ENCODE measurements around the gene USP17L10.
"Not testable (repeated sequence)": the region's sequence is repeated elsewhere in the genome, so short reads cannot be mapped to it uniquely, and the experiment has no call there.

Gene USP17L10

GRCh38 chr4:9210357-9210756, at the start of gene USP17L10:
Gene USP17L10, plus strand, starts transcription at chr4:9210657. Its CDS starts 0 bp downstream, at chr4:9210657.
- not testable (repeated sequence) for H3K36me3 ChIP-seq (ENCODE audit: control insufficient read depth in 1 of 2, insufficient read depth in 2 of 2, low read length in 2 of 2); H3K9me3 ChIP-seq (ENCODE audit: control insufficient read depth in 1 of 2, low read length in 2 of 2); H3K27me3 ChIP-seq (ENCODE audit: low read depth, low read length); H3K27ac ChIP-seq (ENCODE audit: low read length); H3K4me3 ChIP-seq (ENCODE audit: low read depth in 1 of 2, low read length in 2 of 2); H3K4me1 ChIP-seq (ENCODE audit: control insufficient read depth in 1 of 2, insufficient read depth in 2 of 2, low read length in 2 of 2)

GRCh38 chr4:9165990-9166389, 44.5 kb upstream of the USP17L10 start:
- not testable (repeated sequence) for H3K27me3 ChIP-seq (ENCODE audit: low read depth, low read length); H3K4me3 ChIP-seq (ENCODE audit: low read depth in 1 of 2, low read length in 2 of 2); H3K36me3 ChIP-seq (ENCODE audit: control insufficient read depth in 1 of 2, insufficient read depth in 2 of 2, low read length in 2 of 2); H3K9me3 ChIP-seq (ENCODE audit: control insufficient read depth in 1 of 2, low read length in 2 of 2); H3K27ac ChIP-seq (ENCODE audit: low read length); H3K4me1 ChIP-seq (ENCODE audit: control insufficient read depth in 1 of 2, insufficient read depth in 2 of 2, low read length in 2 of 2)

- H3K4me3 ChIP-seq (ENCODE audit: low read depth in 1 of 2, low read length in 2 of 2); H3K27me3 ChIP-seq (ENCODE audit: low read depth, low read length); H3K9me3 ChIP-seq (ENCODE audit: control insufficient read depth in 1 of 2, low read length in 2 of 2); H3K4me1 ChIP-seq (ENCODE audit: control insufficient read depth in 1 of 2, insufficient read depth in 2 of 2, low read length in 2 of 2); H3K27ac ChIP-seq (ENCODE audit: low read length); H3K36me3 ChIP-seq (ENCODE audit: control insufficient read depth in 1 of 2, insufficient read depth in 2 of 2, low read length in 2 of 2): not testable (repeated sequence)
Observed at GRCh38 chr4:9169791-9170459, 40.5 kb upstream of the USP17L10 start, which contains the start of gene FAM90A26. Gene FAM90A26, plus strand, starts transcription at chr4:9170409. Its CDS starts 2,764 bp downstream, at chr4:9173173.

GRCh38 chr4:9214701-9215100, 4.2 kb downstream of the USP17L10 start:
- H3K36me3 ChIP-seq (ENCODE audit: control insufficient read depth in 1 of 2, insufficient read depth in 2 of 2, low read length in 2 of 2); H3K27me3 ChIP-seq (ENCODE audit: low read depth, low read length): not testable (repeated sequence)

GRCh38 chr4:9215105-9215504, 4.6 kb downstream of the USP17L10 start, which contains the start of gene USP17L11:
Gene USP17L11, plus strand, starts transcription at chr4:9215405. Its CDS starts 0 bp downstream, at chr4:9215405.
- H3K9me3 ChIP-seq (ENCODE audit: control insufficient read depth in 1 of 2, low read length in 2 of 2); H3K27ac ChIP-seq (ENCODE audit: low read length); H3K36me3 ChIP-seq (ENCODE audit: control insufficient read depth in 1 of 2, insufficient read depth in 2 of 2, low read length in 2 of 2); H3K4me3 ChIP-seq (ENCODE audit: low read depth in 1 of 2, low read length in 2 of 2); H3K27me3 ChIP-seq (ENCODE audit: low read depth, low read length); H3K4me1 ChIP-seq (ENCODE audit: control insufficient read depth in 1 of 2, insufficient read depth in 2 of 2, low read length in 2 of 2): not testable (repeated sequence)

More at GRCh38 chr4:9214701-9215100, 4.2 kb downstream of the USP17L10 start:
- H3K9me3 ChIP-seq (ENCODE audit: control insufficient read depth in 1 of 2, low read length in 2 of 2); H3K27ac ChIP-seq (ENCODE audit: low read length); H3K4me1 ChIP-seq (ENCODE audit: control insufficient read depth in 1 of 2, insufficient read depth in 2 of 2, low read length in 2 of 2); H3K4me3 ChIP-seq (ENCODE audit: low read depth in 1 of 2, low read length in 2 of 2): not testable (repeated sequence)

GRCh38 chr4:9219852-9220251, 9.4 kb downstream of the USP17L10 start, which contains the start of gene USP17L12:
Gene USP17L12, plus strand, starts transcription at chr4:9220152. Its CDS starts 0 bp downstream, at chr4:9220152.
- H3K4me1 ChIP-seq (ENCODE audit: control insufficient read depth in 1 of 2, insufficient read depth in 2 of 2, low read length in 2 of 2); H3K27me3 ChIP-seq (ENCODE audit: low read depth, low read length); H3K36me3 ChIP-seq (ENCODE audit: control insufficient read depth in 1 of 2, insufficient read depth in 2 of 2, low read length in 2 of 2); H3K4me3 ChIP-seq (ENCODE audit: low read depth in 1 of 2, low read length in 2 of 2); H3K9me3 ChIP-seq (ENCODE audit: control insufficient read depth in 1 of 2, low read length in 2 of 2); H3K27ac ChIP-seq (ENCODE audit: low read length): not testable (repeated sequence)

GRCh38 chr4:9224596-9224995, 14.1 kb downstream of the USP17L10 start, which contains the start of gene USP17L13:
Gene USP17L13, plus strand, starts transcription at chr4:9224896. Its CDS starts 0 bp downstream, at chr4:9224896.
- H3K27ac ChIP-seq (ENCODE audit: low read length); H3K9me3 ChIP-seq (ENCODE audit: control insufficient read depth in 1 of 2, low read length in 2 of 2); H3K4me3 ChIP-seq (ENCODE audit: low read depth in 1 of 2, low read length in 2 of 2); H3K36me3 ChIP-seq (ENCODE audit: control insufficient read depth in 1 of 2, insufficient read depth in 2 of 2, low read length in 2 of 2); H3K27me3 ChIP-seq (ENCODE audit: low read depth, low read length); H3K4me1 ChIP-seq (ENCODE audit: control insufficient read depth in 1 of 2, insufficient read depth in 2 of 2, low read length in 2 of 2): not testable (repeated sequence)

GRCh38 chr4:9230249-9230648, 19.8 kb downstream of the USP17L10 start:
- not testable (repeated sequence) for H3K36me3 ChIP-seq (ENCODE audit: control insufficient read depth in 1 of 2, insufficient read depth in 2 of 2, low read length in 2 of 2); H3K27me3 ChIP-seq (ENCODE audit: low read depth, low read length); H3K4me1 ChIP-seq (ENCODE audit: control insufficient read depth in 1 of 2, insufficient read depth in 2 of 2, low read length in 2 of 2); H3K9me3 ChIP-seq (ENCODE audit: control insufficient read depth in 1 of 2, low read length in 2 of 2); H3K4me3 ChIP-seq (ENCODE audit: low read depth in 1 of 2, low read length in 2 of 2); H3K27ac ChIP-seq (ENCODE audit: low read length)

- not testable (repeated sequence) for H3K27me3 ChIP-seq (ENCODE audit: low read depth, low read length); H3K4me3 ChIP-seq (ENCODE audit: low read depth in 1 of 2, low read length in 2 of 2); H3K4me1 ChIP-seq (ENCODE audit: control insufficient read depth in 1 of 2, insufficient read depth in 2 of 2, low read length in 2 of 2); H3K9me3 ChIP-seq (ENCODE audit: control insufficient read depth in 1 of 2, low read length in 2 of 2); H3K27ac ChIP-seq (ENCODE audit: low read length); H3K36me3 ChIP-seq (ENCODE audit: control insufficient read depth in 1 of 2, insufficient read depth in 2 of 2, low read length in 2 of 2)
Observed at GRCh38 chr4:9234085-9234484, 23.6 kb downstream of the USP17L10 start, which contains the start of gene USP17L15. Gene USP17L15, plus strand, starts transcription at chr4:9234385. Its CDS starts 0 bp downstream, at chr4:9234385.

GRCh38 chr4:9238461-9238860, 28.0 kb downstream of the USP17L10 start:
- H3K36me3 ChIP-seq (ENCODE audit: control insufficient read depth in 1 of 2, insufficient read depth in 2 of 2, low read length in 2 of 2); H3K4me3 ChIP-seq (ENCODE audit: low read depth in 1 of 2, low read length in 2 of 2); H3K27ac ChIP-seq (ENCODE audit: low read length); H3K9me3 ChIP-seq (ENCODE audit: control insufficient read depth in 1 of 2, low read length in 2 of 2); H3K27me3 ChIP-seq (ENCODE audit: low read depth, low read length); H3K4me1 ChIP-seq (ENCODE audit: control insufficient read depth in 1 of 2, insufficient read depth in 2 of 2, low read length in 2 of 2): not testable (repeated sequence)

- H3K4me1 ChIP-seq (ENCODE audit: control insufficient read depth in 1 of 2, insufficient read depth in 2 of 2, low read length in 2 of 2); H3K36me3 ChIP-seq (ENCODE audit: control insufficient read depth in 1 of 2, insufficient read depth in 2 of 2, low read length in 2 of 2); H3K4me3 ChIP-seq (ENCODE audit: low read depth in 1 of 2, low read length in 2 of 2); H3K27me3 ChIP-seq (ENCODE audit: low read depth, low read length); H3K9me3 ChIP-seq (ENCODE audit: control insufficient read depth in 1 of 2, low read length in 2 of 2); H3K27ac ChIP-seq (ENCODE audit: low read length): not testable (repeated sequence)
Observed at GRCh38 chr4:9243579-9243978, 33.1 kb downstream of the USP17L10 start, which contains the start of gene USP17L17. Gene USP17L17, plus strand, starts transcription at chr4:9243879. Its CDS starts 0 bp downstream, at chr4:9243879.

Measured in muscle layer of duodenum (tissue), 2 donors.